B cell (primary cell): ENCODE measurements around the gene CACNA2D3. TPM values are rescaled to one million over a fixed set of nuclear protein-coding genes. Genes with fewer than 3 reads are reported as not detected.

ENCODE experiments used
- ATAC-seq: fragments of 200-7000 bp; cut with Tn5 transposase; one replicate; pipeline ENCODE4 v1.10.0; 2021; ENCODE audit warnings: low read depth, mild to moderate bottlenecking, moderate number of reproducible peaks, moderate library complexity
- CTCF ChIA-PET: fragments of 350-600 bp; sonication (Branson Sonifier 250); formaldehyde crosslinking; loops from one replicate; lab custom pipeline; 2021; ENCODE audit warnings: antibody characterized with exemption, inconsistent platforms; lab: Charles Lee
- POLR2A ChIA-PET: fragments of 350-600 bp; sonication (Branson Sonifier 250); formaldehyde crosslinking; loops from one replicate; lab custom pipeline; 2021; ENCODE audit warnings: antibody characterized with exemption; lab: Charles Lee
- DNase-seq: peaks from one replicate; pipeline ENCODE4 v3.0.0; 2013
- H2AFZ ChIP-seq: 2 replicates; pipeline ENCODE4 v1.6.1; 2012; ENCODE audit warnings: mild to moderate bottlenecking, low read depth, low read length; ENCODE audit not compliant: insufficient read depth, poor library complexity, severe bottlenecking
- H3K27ac ChIP-seq, 2 donors: 1 replicate in 1 of 2; 2 replicates in 1 of 2; pipeline ENCODE4 v1.5.1; 2012 to 2013; ENCODE audit warnings: low read length in 2 of 2, mild to moderate bottlenecking in 2 of 2, moderate library complexity in 1 of 2
- H3K27me3 ChIP-seq, 4 experiments: fragments of 200-600 bp in 1 of 4; sonication (generic) in 1 of 4; replicated peaks in 1 of 4; 1 replicate in 2 of 4; 2 replicates in 2 of 4; pipeline versions ENCODE4 v1.6.1 to v1.7.0; 2013 to 2016; ENCODE audit warnings: low read length in 3 of 4, mild to moderate bottlenecking in 2 of 4, mixed read lengths in 1 of 4, moderate library complexity in 1 of 4; ENCODE audit not compliant: insufficient read depth in 4 of 4, control insufficient read depth in 3 of 4; ENCODE audit errors: control extremely low read depth in 1 of 4
- H3K36me3 ChIP-seq, 2 experiments: replicated peaks in 1 of 2; 1 replicate in 1 of 2; 2 replicates in 1 of 2; pipeline versions ENCODE4 v1.6.1 to v1.7.1; 2013; ENCODE audit warnings: low read length in 1 of 2; ENCODE audit not compliant: insufficient read depth in 2 of 2, control insufficient read depth in 1 of 2; ENCODE audit errors: control extremely low read depth in 1 of 2, extremely low read depth in 1 of 2
- H3K4me1 ChIP-seq, 2 donors: fragments of 200-600 bp in 1 of 2; sonication (generic) in 1 of 2; 1 replicate in 1 of 2; 2 replicates in 1 of 2; pipeline versions ENCODE4 v1.5.1 to v1.6.1; 2013 to 2017; ENCODE audit warnings: low read length in 2 of 2; ENCODE audit not compliant: control insufficient read depth in 2 of 2, insufficient read depth in 2 of 2
- H3K4me2 ChIP-seq: replicated peaks from 2 replicates; pipeline ENCODE3; 2012; ENCODE audit warnings: mild to moderate bottlenecking, low read depth, low read length; ENCODE audit not compliant: poor library complexity, severe bottlenecking
- H3K4me3 ChIP-seq, 5 experiments: fragments of 200-600 bp in 1 of 5; sonication (generic) in 1 of 5; 1 replicate in 3 of 5; 2 replicates in 2 of 5; pipeline versions ENCODE4 v1.5.1 to v1.7.0; 2011 to 2016; ENCODE audit warnings: low read length in 4 of 5, mild to moderate bottlenecking in 4 of 5, low read depth in 2 of 5, control low read depth in 1 of 5, moderate library complexity in 1 of 5; ENCODE audit not compliant: insufficient read depth in 1 of 5; ENCODE audit errors: control extremely low read depth in 1 of 5, extremely low read depth in 1 of 5
- H3K79me2 ChIP-seq: fragments of 200-600 bp; sonication (generic); one replicate; pipeline ENCODE4 v1.6.0; 2016; ENCODE audit warnings: low read length; ENCODE audit not compliant: control insufficient read depth, insufficient read depth
- H3K9ac ChIP-seq: fragments of 200-600 bp; sonication (generic); 2 replicates; pipeline ENCODE4 v1.6.1; 2017; ENCODE audit warnings: mild to moderate bottlenecking, low read length, moderate library complexity
- H3K9me3 ChIP-seq, 3 donors: one replicate each; pipeline versions ENCODE4 v1.6.1 to v1.7.1; 2013; ENCODE audit warnings: low read length in 2 of 3; ENCODE audit not compliant: control insufficient read depth in 2 of 3, insufficient read depth in 1 of 3; ENCODE audit errors: control extremely low read depth in 1 of 3
- H4K20me1 ChIP-seq: 2 replicates; pipeline ENCODE4 v1.6.0; 2012; ENCODE audit warnings: mild to moderate bottlenecking, low read length; ENCODE audit not compliant: insufficient read depth, control insufficient read depth, poor library complexity, severe bottlenecking
- H3K27ac Mint-ChIP-seq: one replicate; pipeline ENCODE4 v1.8.0; 2021; ENCODE audit warnings: mixed read lengths
- H3K27me3 Mint-ChIP-seq: one replicate; pipeline ENCODE4 v1.8.0; 2021; ENCODE audit warnings: mixed read lengths
- H3K4me1 Mint-ChIP-seq: one replicate; pipeline ENCODE4 v1.8.0; 2021; ENCODE audit warnings: mixed read lengths
- H3K4me3 Mint-ChIP-seq: one replicate; pipeline ENCODE4 v1.8.0; 2021; ENCODE audit warnings: mixed read lengths
- H3K9me3 Mint-ChIP-seq: one replicate; pipeline ENCODE4 v1.8.0; 2022; ENCODE audit warnings: mixed read lengths; ENCODE audit not compliant: insufficient read depth
- EZH2 ChIP-seq: IDR thresholded peaks from 2 replicates; pipeline ENCODE4 v1.6.1; 2012; ENCODE audit warnings: borderline replicate concordance, low read depth, mild to moderate bottlenecking, moderate library complexity, low read length; ENCODE audit not compliant: insufficient read depth, poor library complexity, severe bottlenecking
- WGBS: methylation state at CpG from one replicate; pipeline ENCODE4 v1.1.5; 2013; ENCODE audit warnings: missing lambda C conversion rate; ENCODE audit not compliant: insufficient coverage; 5-methylcytosine and 5-hydroxymethylcytosine counted together
- intact Hi-C: fragments of 100-400 bp; cut with micrococcal nuclease; formaldehyde crosslinking; loops from one replicate; pipeline ENCODE4 v1.10.0; 2022
- polyA plus RNA-seq: library from polyadenylated mRNA; depleted of rRNA; stranded (reverse); fragments of >200 nt; gene quantifications from 2 replicates; pipeline ENCODE4 v1.2.3, GENCODE V29; 2012
- total RNA-seq, 2 donors: library from RNA; stranded (reverse); fragments of 120-200 nt in 1 of 2; gene quantifications; 1 replicate in 1 of 2; 2 replicates in 1 of 2; pipeline versions ENCODE4 v1.2.3 to v1.2.4, GENCODE V29; 2013 to 2022
- TF ChIP-seq, protein P1 (sequence below): fragments of 200-600 bp; IDR thresholded peaks from one replicate; pipeline ENCODE4 v1.8.0; 2022; ENCODE audit warnings: antibody characterized with exemption, mild to moderate bottlenecking

The CACNA2D3 gene
- total and polyA plus RNA-seq, 2 donors (not counting 1 experiment from before 2014, with no cell fraction given): not detected

DNA sequence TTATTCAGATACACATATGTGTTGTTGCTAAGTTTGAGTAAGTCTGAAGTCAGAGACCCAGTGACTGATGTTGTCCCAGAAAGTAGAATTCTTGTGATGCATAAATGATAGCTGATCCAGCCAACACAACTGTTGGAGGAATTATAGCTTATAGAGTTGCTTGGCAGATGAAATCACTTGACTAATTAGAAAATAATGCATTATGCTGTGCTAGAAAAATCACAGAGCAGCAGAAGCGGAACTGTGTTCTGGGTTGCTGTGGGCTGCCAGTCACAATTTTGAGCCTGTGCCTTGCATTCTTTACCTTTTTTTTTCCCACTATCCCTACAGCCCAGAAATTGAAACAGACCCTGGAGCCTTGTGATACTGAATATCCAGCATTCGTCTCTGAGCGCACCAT is 895.5 kb downstream of the CACNA2D3 start:
- no peaks in the 10 kb centered on the region for H3K9me3 Mint-ChIP-seq
- ChIA-PET CTCF (no interaction called here), POLR2A (no interaction called here)
- H3K9ac ChIP-seq: no peak overlapping the region
- H3K4me2 ChIP-seq: no peak overlapping the region
- H3K4me3 ChIP-seq: no peak overlapping the region
- WGBS: 100% methylated on average over 3 of the region's 3 CpGs
- H3K4me1 ChIP-seq: no peaks in the 10 kb centered on the region
- H3K4me3 Mint-ChIP-seq: no peak overlapping the region
- H3K27me3 ChIP-seq: no peaks in the 10 kb centered on the region
- H4K20me1 ChIP-seq: no peaks in the 10 kb centered on the region
- peaks cover 0 to 6% (median 0%) of the 10 kb centered on the region in 3 donors for H3K9me3 ChIP-seq
- ATAC-seq: no peak
- H3K4me1 Mint-ChIP-seq: no peaks in the 10 kb centered on the region
- no peak overlapping the region for H2AFZ ChIP-seq
- DNase-seq: no peak
- intact Hi-C loops: no loop called here
- no peaks in the 10 kb centered on the region for H3K36me3 ChIP-seq
- H3K27ac Mint-ChIP-seq: no peak overlapping the region
- no peak overlapping the region for H3K27ac ChIP-seq
- TF ChIP-seq EZH2: no peak
- TF ChIP-seq, protein P1, sequence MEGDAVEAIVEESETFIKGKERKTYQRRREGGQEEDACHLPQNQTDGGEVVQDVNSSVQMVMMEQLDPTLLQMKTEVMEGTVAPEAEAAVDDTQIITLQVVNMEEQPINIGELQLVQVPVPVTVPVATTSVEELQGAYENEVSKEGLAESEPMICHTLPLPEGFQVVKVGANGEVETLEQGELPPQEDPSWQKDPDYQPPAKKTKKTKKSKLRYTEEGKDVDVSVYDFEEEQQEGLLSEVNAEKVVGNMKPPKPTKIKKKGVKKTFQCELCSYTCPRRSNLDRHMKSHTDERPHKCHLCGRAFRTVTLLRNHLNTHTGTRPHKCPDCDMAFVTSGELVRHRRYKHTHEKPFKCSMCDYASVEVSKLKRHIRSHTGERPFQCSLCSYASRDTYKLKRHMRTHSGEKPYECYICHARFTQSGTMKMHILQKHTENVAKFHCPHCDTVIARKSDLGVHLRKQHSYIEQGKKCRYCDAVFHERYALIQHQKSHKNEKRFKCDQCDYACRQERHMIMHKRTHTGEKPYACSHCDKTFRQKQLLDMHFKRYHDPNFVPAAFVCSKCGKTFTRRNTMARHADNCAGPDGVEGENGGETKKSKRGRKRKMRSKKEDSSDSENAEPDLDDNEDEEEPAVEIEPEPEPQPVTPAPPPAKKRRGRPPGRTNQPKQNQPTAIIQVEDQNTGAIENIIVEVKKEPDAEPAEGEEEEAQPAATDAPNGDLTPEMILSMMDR: no peak
- no peaks in the 10 kb centered on the region for H3K79me2 ChIP-seq
- no peaks in the 10 kb centered on the region for H3K27me3 Mint-ChIP-seq

DNA sequence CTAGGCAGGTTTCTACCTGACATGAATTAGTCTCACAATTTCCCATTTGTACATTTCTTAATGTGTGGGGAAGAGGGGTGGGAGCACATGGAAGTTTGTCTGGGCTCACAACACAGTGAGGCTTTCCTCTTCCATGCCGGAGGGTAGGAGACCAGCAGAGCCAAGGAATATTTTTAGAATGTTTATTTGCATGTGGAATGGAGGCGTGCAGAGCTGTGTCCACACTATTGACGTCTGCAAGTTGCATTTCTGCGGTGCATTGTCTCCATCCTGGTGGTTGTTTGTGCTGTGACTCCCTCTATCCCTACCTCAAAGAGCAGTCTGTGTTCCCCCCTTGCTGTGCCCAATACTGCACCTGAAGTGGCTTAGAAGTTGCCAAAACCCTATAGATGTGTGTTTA is 908.6 kb downstream of the CACNA2D3 start:
- no peaks in the 10 kb centered on the region for H3K4me1 Mint-ChIP-seq
- DNase-seq: no peak
- Histone ChIP-seq H3K27ac (no peak overlapping the region), H3K4me3 (no peak overlapping the region), H2AFZ (no peak overlapping the region), H3K4me1 (no peaks in the 10 kb centered on the region), H3K79me2 (no peaks in the 10 kb centered on the region), H3K27me3 (no peaks in the 10 kb centered on the region), H3K9me3 (no peaks in the 10 kb centered on the region), H4K20me1 (no peaks in the 10 kb centered on the region), H3K9ac (no peak overlapping the region), H3K4me2 (no peak overlapping the region), H3K36me3 (no peaks in the 10 kb centered on the region)
- no peak overlapping the region for H3K27ac Mint-ChIP-seq
- no peaks in the 10 kb centered on the region for H3K9me3 Mint-ChIP-seq
- intact Hi-C loops: no loop called here
- no peaks in the 10 kb centered on the region for H3K27me3 Mint-ChIP-seq
- TF ChIP-seq, protein P1: no peak
- TF ChIP-seq EZH2: no peak
- POLR2A ChIA-PET: no interaction called here
- no peak for ATAC-seq
- H3K4me3 Mint-ChIP-seq: no peak overlapping the region
- no CpG with 5 or more reads among the region's 4 CpGs for WGBS
- CTCF ChIA-PET: no interaction called here
